Osteocyte (in vitro differentiated cells): ENCODE measurements around the gene NLRP1. TPM values are rescaled to one million over a fixed set of nuclear protein-coding genes. Genes with fewer than 3 reads are reported as not detected.

ENCODE experiments used
- DNase-seq: peaks from one replicate; pipeline ENCODE4 v3.0.0; 2021; ENCODE audit warnings: mixed read lengths; ENCODE audit not compliant: unreplicated experiment; ENCODE audit errors: extremely low spot score
- H3K27ac Mint-ChIP-seq: one replicate; pipeline ENCODE4 v1.8.0; 2021; ENCODE audit warnings: mild to moderate bottlenecking, mixed read lengths; ENCODE audit not compliant: unreplicated experiment
- H3K27me3 Mint-ChIP-seq: one replicate; pipeline ENCODE4 v1.8.0; 2021; ENCODE audit warnings: mixed read lengths; ENCODE audit not compliant: unreplicated experiment
- H3K36me3 Mint-ChIP-seq: one replicate; pipeline ENCODE4 v1.8.0; 2021; ENCODE audit warnings: mixed read lengths; ENCODE audit not compliant: unreplicated experiment
- H3K4me1 Mint-ChIP-seq: one replicate; pipeline ENCODE4 v1.8.0; 2021; ENCODE audit warnings: mixed read lengths; ENCODE audit not compliant: unreplicated experiment
- H3K4me3 Mint-ChIP-seq: one replicate; pipeline ENCODE4 v1.8.0; 2021; ENCODE audit warnings: mild to moderate bottlenecking, moderate library complexity, mixed read lengths; ENCODE audit not compliant: unreplicated experiment
- H3K9me3 Mint-ChIP-seq: one replicate; pipeline ENCODE4 v1.8.0; 2021; ENCODE audit warnings: mixed read lengths; ENCODE audit not compliant: unreplicated experiment
- CTCF ChIP-seq: fragments of 200-600 bp; sonication (generic); IDR thresholded peaks from 2 replicates; pipeline ENCODE4 v1.5.0; 2021; ENCODE audit warnings: antibody characterized with exemption, mild to moderate bottlenecking, moderate library complexity
- total RNA-seq: library from RNA; stranded (reverse); gene quantifications from 2 replicates; pipeline ENCODE4 v1.2.1, GENCODE V29; 2021

NLRP1 gene
- total RNA-seq, 1 donor from 2014 or later, result 27.1 TPM

- peak overlapping the region; percentile 84 for H3K4me3 Mint-ChIP-seq
- peak overlapping the region; percentile 72 for H3K27ac Mint-ChIP-seq
- no peaks in the 10 kb centered on the region for H3K9me3 Mint-ChIP-seq
- peaks cover 20% of the 10 kb centered on the region for H3K4me1 Mint-ChIP-seq
- peaks cover under 1% of the 10 kb centered on the region for H3K36me3 Mint-ChIP-seq
- no peak for TF ChIP-seq CTCF
- no peaks in the 10 kb centered on the region for H3K27me3 Mint-ChIP-seq
- no peak for DNase-seq
Observed at GRCh38 chr17:5467416-5467815, 116.9 kb downstream of the NLRP1 start.

GRCh38 chr17:5466295-5466694, 118.0 kb downstream of the NLRP1 start:
- Mint-ChIP-seq H3K36me3 (peaks cover 5% of the 10 kb centered on the region), H3K27me3 (no peaks in the 10 kb centered on the region), H3K4me3 (peak overlapping the region; percentile 84), H3K9me3 (no peaks in the 10 kb centered on the region), H3K27ac (no peak overlapping the region), H3K4me1 (peaks cover 20% of the 10 kb centered on the region)
- no peak for TF ChIP-seq CTCF
- DNase-seq, result no peak

- Mint-ChIP-seq H3K27me3 (no peaks in the 10 kb centered on the region), H3K9me3 (no peaks in the 10 kb centered on the region), H3K4me1 (peaks cover 20% of the 10 kb centered on the region), H3K27ac (no peak overlapping the region), H3K4me3 (no peak overlapping the region), H3K36me3 (peaks cover 8% of the 10 kb centered on the region)
- DNase-seq, result no peak
- no peak for TF ChIP-seq CTCF
Observed at GRCh38 chr17:5464717-5465507, 119.4 kb downstream of the NLRP1 start.

Other genes with a start within 250 kb of the NLRP1 start
- 45.7 and 50.8 TPM in 2 replicates for gene NUP88, start 164.8 kb downstream of the NLRP1 start, total RNA-seq
- 58.2 and 58.6 TPM in 2 replicates for gene RPAIN, start 164.3 kb downstream of the NLRP1 start, total RNA-seq
- gene C1QBP, start 145.4 kb downstream of the NLRP1 start, total RNA-seq, result 83.8 and 86.3 TPM in 2 replicates
- 17.5 and 18.9 TPM in 2 replicates for gene DHX33, start 115.5 kb downstream of the NLRP1 start, total RNA-seq
- gene DERL2, start 98.3 kb downstream of the NLRP1 start, total RNA-seq, result 73.1 and 81.2 TPM in 2 replicates
- 20.1 and 21.3 TPM in 2 replicates for gene MIS12, start 97.9 kb downstream of the NLRP1 start, total RNA-seq